ENCODE data around the gene C2orf76.

DNA sequence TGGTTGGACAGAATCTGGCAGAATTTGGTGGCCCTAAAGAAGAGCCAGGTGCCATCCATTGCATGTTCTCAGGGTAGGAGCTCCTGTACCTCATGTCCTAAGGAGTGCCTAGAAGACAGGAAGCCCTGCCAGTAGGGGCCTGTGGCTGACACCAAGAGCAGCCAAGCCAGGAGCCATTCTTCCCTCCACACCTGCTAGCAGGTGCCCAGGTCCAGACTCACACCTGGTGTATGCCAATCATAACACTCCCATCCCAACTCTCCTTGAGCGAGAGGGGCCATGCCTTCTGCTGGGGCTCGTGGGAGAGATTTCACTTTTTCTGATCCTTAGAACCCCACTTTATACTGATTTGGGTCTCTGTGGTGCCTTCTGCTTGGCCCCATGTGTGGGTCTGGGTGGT is 38.5 kb upstream of the C2orf76 start:
- TF ChIP-seq POLR2AphosphoS5 (IDR thresholded peaks at IDR 0.05; ENCODE audit: borderline replicate concordance, low read depth, low read length) (no peak), EZH2 (IDR thresholded peaks at IDR 0.05) (no peak)
